Measurements from ENCODE around the gene NNMT. TPM values are rescaled to one million over a fixed set of nuclear protein-coding genes. Genes with fewer than 3 reads are reported as not detected.

Gene NNMT
- total and polyA plus RNA-seq, 2 donors (not counting 3 experiments of a cell fraction or from before 2014, with no cell fraction given), result 330 to 454 TPM

GRCh38 chr11:114348200-114349191 is 52.3 kb downstream of the NNMT start:
- Histone ChIP-seq H3K9me1 (replicated peaks; ENCODE audit: control insufficient read depth, extremely low read depth, insufficient read depth, low read length) (no peaks in the 10 kb centered on the region), H3K4me3 (replicated peaks in 1 of 3; ENCODE audit: insufficient read depth in 1 of 3, low read depth in 1 of 3, low read length in 3 of 3) (no peak overlapping the region), H3K9ac (replicated peaks; ENCODE audit: extremely low read depth, insufficient read depth, low read length) (no peak overlapping the region), H3K79me2 (ENCODE audit: control insufficient read depth, insufficient read depth, low read length) (no peaks in the 10 kb centered on the region), H3K27me3 (ENCODE audit: control insufficient read depth in 2 of 2, insufficient read depth in 2 of 2, low read length in 2 of 2) (no peaks in the 10 kb centered on the region), H3K36me3 (ENCODE audit: control insufficient read depth in 2 of 2, extremely low read depth in 1 of 2, insufficient read depth in 2 of 2, low read length in 2 of 2) (no peaks in the 10 kb centered on the region), H4K20me1 (replicated peaks; ENCODE audit: control insufficient read depth, extremely low read depth, insufficient read depth, low read length) (no peaks in the 10 kb centered on the region), H3K9me3 (replicated peaks; ENCODE audit: control insufficient read depth, insufficient read depth, low read length) (no peaks in the 10 kb centered on the region), H3K4me2 (ENCODE audit: insufficient read depth, low read length) (no peak overlapping the region), H3K27ac (ENCODE audit: insufficient read depth, low read depth, low read length) (no peak overlapping the region), H2AFZ (ENCODE audit: low read depth, low read length) (peak overlapping the region; percentile 35), H3K4me1 (ENCODE audit: control insufficient read depth, extremely low read depth, insufficient read depth, low read length) (no peaks in the 10 kb centered on the region)
- dilution Hi-C loops (cut with MboI; ENCODE audit: extremely low pct_ligation_motif_present, low sequenced_read_pairs), result no loop called here
- peak; percentile 46 for FAIRE-seq
- intact Hi-C loops (cut with micrococcal nuclease), result loop anchor here (1.0 to 2.0 kb wide), 5 partner anchors 8 to 414 kb away; partner anchors contain the start of genes C11orf71 and RBM7
- TF ChIP-seq CTCF (IDR thresholded peaks at IDR 0.05; ENCODE audit: extremely low read depth in 1 of 2, insufficient read depth in 1 of 2, low read depth in 1 of 2, low read length in 2 of 2), result peak; percentile 35 to 39
- TF ChIP-seq MYC (IDR thresholded peaks at IDR 0.05; ENCODE audit: low read depth, low read length), result no peak
- BruUV-seq (replicated peaks), result no TSS peak
- POLR2A ChIA-PET, result no interaction called here
- CTCF ChIA-PET, result interaction anchor here (0.6 to 3.8 kb wide), 15 partner anchors 8 to 390 kb away, joined by 3 to 22 read pairs (median 5); partner anchors contain the start of genes C11orf71, RBM7 and REXO2
- DNase-seq (ENCODE audit: low read depth, low spot score), result peak; percentile 75

GRCh38 chr11:114350022-114350421 is 53.8 kb downstream of the NNMT start:
- no TSS peak for BruUV-seq (replicated peaks)
- H3K79me2 ChIP-seq (ENCODE audit: control insufficient read depth, insufficient read depth, low read length), result no peaks in the 10 kb centered on the region
- TF ChIP-seq CTCF (IDR thresholded peaks at IDR 0.05; ENCODE audit: extremely low read depth in 1 of 2, insufficient read depth in 1 of 2, low read depth in 1 of 2, low read length in 2 of 2), result no peak
- no peak for TF ChIP-seq MYC (IDR thresholded peaks at IDR 0.05; ENCODE audit: low read depth, low read length)
- no peak for TF ChIP-seq POLR2A (IDR thresholded peaks at IDR 0.05; ENCODE audit: low read depth, low read length)
- no peak for TF ChIP-seq FOS (IDR thresholded peaks at IDR 0.05; ENCODE audit: borderline replicate concordance, insufficient read depth, low read length)
- TF ChIP-seq GATA2 (IDR thresholded peaks at IDR 0.05; ENCODE audit: insufficient read depth, insufficient read length, low read depth, low read length), result no peak
- no peak for TF ChIP-seq POLR2AphosphoS5 (IDR thresholded peaks at IDR 0.05; ENCODE audit: insufficient read depth, low read depth, low read length)
- no peak for TF ChIP-seq JUN (IDR thresholded peaks at IDR 0.05; ENCODE audit: borderline replicate concordance, insufficient read depth, insufficient read length, low read depth)
- no peak for TF ChIP-seq MAX (IDR thresholded peaks at IDR 0.05; ENCODE audit: insufficient read depth, insufficient read length)
- no peak for TF ChIP-seq EZH2 (IDR thresholded peaks at IDR 0.05; ENCODE audit: borderline replicate concordance, low read depth, low read length, severe bottlenecking)
- FAIRE-seq (no peak), DNase-seq (ENCODE audit: low read depth, low spot score) (no peak)
- dilution Hi-C loops (cut with MboI; ENCODE audit: extremely low pct_ligation_motif_present, low sequenced_read_pairs) (no loop called here), intact Hi-C loops (cut with micrococcal nuclease) (no loop called here)
- no peaks in the 10 kb centered on the region for H3K27me3 ChIP-seq (ENCODE audit: control insufficient read depth in 2 of 2, insufficient read depth in 2 of 2, low read length in 2 of 2)
- no peak overlapping the region for H3K9ac ChIP-seq (replicated peaks; ENCODE audit: extremely low read depth, insufficient read depth, low read length)
- no peaks in the 10 kb centered on the region for H3K9me3 ChIP-seq (replicated peaks; ENCODE audit: control insufficient read depth, insufficient read depth, low read length)
- H3K9me1 ChIP-seq (replicated peaks; ENCODE audit: control insufficient read depth, extremely low read depth, insufficient read depth, low read length), result no peaks in the 10 kb centered on the region
- H3K36me3 ChIP-seq (ENCODE audit: control insufficient read depth in 2 of 2, extremely low read depth in 1 of 2, insufficient read depth in 2 of 2, low read length in 2 of 2), result no peaks in the 10 kb centered on the region
- peaks cover 2% of the 10 kb centered on the region for H3K4me1 ChIP-seq (ENCODE audit: control insufficient read depth, extremely low read depth, insufficient read depth, low read length)
- H3K4me2 ChIP-seq (ENCODE audit: insufficient read depth, low read length), result no peak overlapping the region
- no peak overlapping the region for H2AFZ ChIP-seq (ENCODE audit: low read depth, low read length)
- ChIA-PET CTCF (interaction anchor here (0.7 to 3.2 kb wide), 4 partner anchors 10 to 58 kb away, joined by 4 to 21 read pairs (median 4); no protein-coding TSS in a partner anchor), POLR2A (no interaction called here)
- no peak overlapping the region for H3K27ac ChIP-seq (ENCODE audit: insufficient read depth, low read depth, low read length)
- H4K20me1 ChIP-seq (replicated peaks; ENCODE audit: control insufficient read depth, extremely low read depth, insufficient read depth, low read length), result no peaks in the 10 kb centered on the region
- H3K4me3 ChIP-seq (replicated peaks in 1 of 3; ENCODE audit: insufficient read depth in 1 of 3, low read depth in 1 of 3, low read length in 3 of 3), result no peak overlapping the region

Data from endothelial cell of umbilical vein (primary cell).